H1 (cell line): ENCODE measurements around the gene LEPR. TPM values are rescaled to one million over a fixed set of nuclear protein-coding genes. Genes with fewer than 3 reads are reported as not detected.

ENCODE experiments used
- CEBPB ChIP-seq: IDR thresholded peaks from 2 replicates; pipeline ENCODE4 v1.6.1; 2012; ENCODE audit warnings: low read depth, low read length
- CHD1 ChIP-seq: IDR thresholded peaks from 2 replicates; pipeline ENCODE4 v1.6.1; 2012; ENCODE audit warnings: low read depth, low read length, improper control_type of control experiment
- CREB1 ChIP-seq: IDR thresholded peaks from 2 replicates; pipeline ENCODE4 v1.6.1; 2012; ENCODE audit warnings: inconsistent platforms
- EGR1 ChIP-seq: IDR thresholded peaks from 2 replicates; pipeline ENCODE4 v1.6.1; 2011; ENCODE audit warnings: low read depth, low read length, borderline replicate concordance
- FOSL1 ChIP-seq: IDR thresholded peaks from 2 replicates; pipeline ENCODE4 v1.6.1; 2011; ENCODE audit warnings: mild to moderate bottlenecking, low read depth, low read length, moderate library complexity; ENCODE audit not compliant: insufficient read depth
- MAFK ChIP-seq: IDR thresholded peaks from 2 replicates; pipeline ENCODE4 v1.6.1; 2012; ENCODE audit warnings: low read depth, mild to moderate bottlenecking, improper control_type of control experiment, low read length
- SUZ12 ChIP-seq: fragments of 200-600 bp; sonication (generic); IDR thresholded peaks from 2 replicates; pipeline ENCODE4 v1.6.1; 2012; ENCODE audit warnings: mild to moderate bottlenecking, inconsistent platforms, low read length, moderate library complexity, mixed read lengths
- TCF12 ChIP-seq: IDR thresholded peaks from 2 replicates; pipeline ENCODE4 v1.6.1; 2011; ENCODE audit warnings: low read depth, mild to moderate bottlenecking, low read length
- polyA plus RNA-seq, 7 experiments: library from polyadenylated mRNA; depleted of rRNA in 3 of 7; stranded (reverse) in 5 of 7; unstranded in 2 of 7; fragments of >200 nt in 5 of 7; fragments of 200-250 nt in 2 of 7; gene quantifications; 1 replicate in 5 of 7; 2 replicates in 1 of 7; 4 replicates in 1 of 7; pipeline versions ENCODE4 v1.2.1 to v1.2.3, GENCODE V29; 2011 to 2013; ENCODE audit warnings: missing spikeins in 2 of 7, mixed read lengths in 2 of 7
- total RNA-seq: library from RNA; stranded (reverse); fragmentation: NEBNext Ultra II Directional; extraction: Animal tissue kit (Norgen Biotek cat#: 25700); gene quantifications from 2 replicates; pipeline ENCODE4 v1.2.1, GENCODE V29; 2021
- TF ChIP-seq, protein P1 (sequence below): fragments of 300-600 bp; sonication (generic); IDR thresholded peaks from 2 replicates; pipeline ENCODE4 v1.7.1; 2012; ENCODE audit warnings: low read length, moderate library complexity, mild to moderate bottlenecking, inconsistent platforms; ENCODE audit not compliant: insufficient replicate concordance

LEPR gene
- total and polyA plus RNA-seq, 2 of the 8 experiments (the other 6 are each of a cell fraction or from before 2014, with no cell fraction given) = 1.3 to 3.9 TPM

- TF ChIP-seq, protein P1, sequence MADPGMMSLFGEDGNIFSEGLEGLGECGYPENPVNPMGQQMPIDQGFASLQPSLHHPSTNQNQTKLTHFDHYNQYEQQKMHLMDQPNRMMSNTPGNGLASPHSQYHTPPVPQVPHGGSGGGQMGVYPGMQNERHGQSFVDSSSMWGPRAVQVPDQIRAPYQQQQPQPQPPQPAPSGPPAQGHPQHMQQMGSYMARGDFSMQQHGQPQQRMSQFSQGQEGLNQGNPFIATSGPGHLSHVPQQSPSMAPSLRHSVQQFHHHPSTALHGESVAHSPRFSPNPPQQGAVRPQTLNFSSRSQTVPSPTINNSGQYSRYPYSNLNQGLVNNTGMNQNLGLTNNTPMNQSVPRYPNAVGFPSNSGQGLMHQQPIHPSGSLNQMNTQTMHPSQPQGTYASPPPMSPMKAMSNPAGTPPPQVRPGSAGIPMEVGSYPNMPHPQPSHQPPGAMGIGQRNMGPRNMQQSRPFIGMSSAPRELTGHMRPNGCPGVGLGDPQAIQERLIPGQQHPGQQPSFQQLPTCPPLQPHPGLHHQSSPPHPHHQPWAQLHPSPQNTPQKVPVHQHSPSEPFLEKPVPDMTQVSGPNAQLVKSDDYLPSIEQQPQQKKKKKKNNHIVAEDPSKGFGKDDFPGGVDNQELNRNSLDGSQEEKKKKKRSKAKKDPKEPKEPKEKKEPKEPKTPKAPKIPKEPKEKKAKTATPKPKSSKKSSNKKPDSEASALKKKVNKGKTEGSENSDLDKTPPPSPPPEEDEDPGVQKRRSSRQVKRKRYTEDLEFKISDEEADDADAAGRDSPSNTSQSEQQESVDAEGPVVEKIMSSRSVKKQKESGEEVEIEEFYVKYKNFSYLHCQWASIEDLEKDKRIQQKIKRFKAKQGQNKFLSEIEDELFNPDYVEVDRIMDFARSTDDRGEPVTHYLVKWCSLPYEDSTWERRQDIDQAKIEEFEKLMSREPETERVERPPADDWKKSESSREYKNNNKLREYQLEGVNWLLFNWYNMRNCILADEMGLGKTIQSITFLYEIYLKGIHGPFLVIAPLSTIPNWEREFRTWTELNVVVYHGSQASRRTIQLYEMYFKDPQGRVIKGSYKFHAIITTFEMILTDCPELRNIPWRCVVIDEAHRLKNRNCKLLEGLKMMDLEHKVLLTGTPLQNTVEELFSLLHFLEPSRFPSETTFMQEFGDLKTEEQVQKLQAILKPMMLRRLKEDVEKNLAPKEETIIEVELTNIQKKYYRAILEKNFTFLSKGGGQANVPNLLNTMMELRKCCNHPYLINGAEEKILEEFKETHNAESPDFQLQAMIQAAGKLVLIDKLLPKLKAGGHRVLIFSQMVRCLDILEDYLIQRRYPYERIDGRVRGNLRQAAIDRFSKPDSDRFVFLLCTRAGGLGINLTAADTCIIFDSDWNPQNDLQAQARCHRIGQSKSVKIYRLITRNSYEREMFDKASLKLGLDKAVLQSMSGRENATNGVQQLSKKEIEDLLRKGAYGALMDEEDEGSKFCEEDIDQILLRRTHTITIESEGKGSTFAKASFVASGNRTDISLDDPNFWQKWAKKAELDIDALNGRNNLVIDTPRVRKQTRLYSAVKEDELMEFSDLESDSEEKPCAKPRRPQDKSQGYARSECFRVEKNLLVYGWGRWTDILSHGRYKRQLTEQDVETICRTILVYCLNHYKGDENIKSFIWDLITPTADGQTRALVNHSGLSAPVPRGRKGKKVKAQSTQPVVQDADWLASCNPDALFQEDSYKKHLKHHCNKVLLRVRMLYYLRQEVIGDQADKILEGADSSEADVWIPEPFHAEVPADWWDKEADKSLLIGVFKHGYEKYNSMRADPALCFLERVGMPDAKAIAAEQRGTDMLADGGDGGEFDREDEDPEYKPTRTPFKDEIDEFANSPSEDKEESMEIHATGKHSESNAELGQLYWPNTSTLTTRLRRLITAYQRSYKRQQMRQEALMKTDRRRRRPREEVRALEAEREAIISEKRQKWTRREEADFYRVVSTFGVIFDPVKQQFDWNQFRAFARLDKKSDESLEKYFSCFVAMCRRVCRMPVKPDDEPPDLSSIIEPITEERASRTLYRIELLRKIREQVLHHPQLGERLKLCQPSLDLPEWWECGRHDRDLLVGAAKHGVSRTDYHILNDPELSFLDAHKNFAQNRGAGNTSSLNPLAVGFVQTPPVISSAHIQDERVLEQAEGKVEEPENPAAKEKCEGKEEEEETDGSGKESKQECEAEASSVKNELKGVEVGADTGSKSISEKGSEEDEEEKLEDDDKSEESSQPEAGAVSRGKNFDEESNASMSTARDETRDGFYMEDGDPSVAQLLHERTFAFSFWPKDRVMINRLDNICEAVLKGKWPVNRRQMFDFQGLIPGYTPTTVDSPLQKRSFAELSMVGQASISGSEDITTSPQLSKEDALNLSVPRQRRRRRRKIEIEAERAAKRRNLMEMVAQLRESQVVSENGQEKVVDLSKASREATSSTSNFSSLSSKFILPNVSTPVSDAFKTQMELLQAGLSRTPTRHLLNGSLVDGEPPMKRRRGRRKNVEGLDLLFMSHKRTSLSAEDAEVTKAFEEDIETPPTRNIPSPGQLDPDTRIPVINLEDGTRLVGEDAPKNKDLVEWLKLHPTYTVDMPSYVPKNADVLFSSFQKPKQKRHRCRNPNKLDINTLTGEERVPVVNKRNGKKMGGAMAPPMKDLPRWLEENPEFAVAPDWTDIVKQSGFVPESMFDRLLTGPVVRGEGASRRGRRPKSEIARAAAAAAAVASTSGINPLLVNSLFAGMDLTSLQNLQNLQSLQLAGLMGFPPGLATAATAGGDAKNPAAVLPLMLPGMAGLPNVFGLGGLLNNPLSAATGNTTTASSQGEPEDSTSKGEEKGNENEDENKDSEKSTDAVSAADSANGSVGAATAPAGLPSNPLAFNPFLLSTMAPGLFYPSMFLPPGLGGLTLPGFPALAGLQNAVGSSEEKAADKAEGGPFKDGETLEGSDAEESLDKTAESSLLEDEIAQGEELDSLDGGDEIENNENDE = no peak
- TF ChIP-seq TCF12 (no peak), CREB1 (no peak), SUZ12 (no peak), MAFK (no peak), FOSL1 (no peak), CHD1 (no peak), CEBPB (peak; percentile 77; the same call in 1 of the 2 replicates), EGR1 (no peak)
These were observed 25.4 kb downstream of the LEPR start (continued) for GRCh38 chr1:65445837-65446236.
